ENCODE results near the gene SAMD8. TPM values are rescaled to one million over a fixed set of nuclear protein-coding genes. Genes with fewer than 3 reads are reported as not detected.

The SAMD8 gene
- total and polyA plus RNA-seq, 7 donors, result 2.1 to 37.5 (median 25.0) TPM

- no peaks in the 10 kb centered on the region for H3K27me3 ChIP-seq
- H3K4me1 ChIP-seq, result no peaks in the 10 kb centered on the region
- intact Hi-C loops (cut with DNase I), result no loop called here
- 53 to 61% methylated on average over 2 of the region's 2 CpGs for WGBS, 2 donors
- no peaks in the 10 kb centered on the region for H3K9me3 ChIP-seq
- no peak for DNase-seq
- H3K27ac ChIP-seq, result no peak overlapping the region
- no peaks in the 10 kb centered on the region for H3K36me3 ChIP-seq
- TF ChIP-seq POLR2AphosphoS5 (IDR thresholded peaks at IDR 0.05) (no peak), POLR2A (IDR thresholded peaks at IDR 0.05) (no peak)
- no peak overlapping the region for H3K4me3 ChIP-seq
Measured at GRCh38 chr10:75074711-75075445, 36.6 kb upstream of the SAMD8 start.

- TF ChIP-seq POLR2A (IDR thresholded peaks at IDR 0.05), result no peak
- no peak for TF ChIP-seq CTCF (IDR thresholded peaks at IDR 0.05)
- TF ChIP-seq EP300 (IDR thresholded peaks at IDR 0.05), result no peak
- TF ChIP-seq POLR2AphosphoS5 (IDR thresholded peaks at IDR 0.05), result no peak
- Histone ChIP-seq H3K4me1 (no peaks in the 10 kb centered on the region), H3K9me3 (peaks cover 0 to 2% (median 0%) of the 10 kb centered on the region in 4 donors), H3K4me3 (no peak overlapping the region), H3K36me3 (no peaks in the 10 kb centered on the region), H3K27ac (no peak overlapping the region), H3K27me3 (no peaks in the 10 kb centered on the region)
- 90 to 93% methylated on average over 6 of the region's 6 CpGs for WGBS, 2 donors
- DNase-seq, result no peak
- intact Hi-C loops (cut with DNase I), result no loop called here
Measured at GRCh38 chr10:75076348-75076747, 35.1 kb upstream of the SAMD8 start.

- intact Hi-C loops (cut with DNase I), result no loop called here
- H3K27me3 ChIP-seq, result no peaks in the 10 kb centered on the region
Measured at GRCh38 chr10:75079436-75080083, 31.9 kb upstream of the SAMD8 start.

GRCh38 chr10:75080554-75080953, 30.9 kb upstream of the SAMD8 start:
- peaks cover 0 to 7% (median 0%) of the 10 kb centered on the region in 4 donors for H3K9me3 ChIP-seq

More at GRCh38 chr10:75079436-75080083, 31.9 kb upstream of the SAMD8 start:
- Histone ChIP-seq H3K27ac (no peak overlapping the region), H3K9me3 (peaks cover 0 to 7% (median 0%) of the 10 kb centered on the region in 4 donors), H3K4me3 (no peak overlapping the region), H3K4me1 (no peaks in the 10 kb centered on the region), H3K36me3 (no peaks in the 10 kb centered on the region)
- DNase-seq, result no peak
- WGBS, 2 donors, result 82 to 89% methylated on average over 9 of the region's 9 CpGs
- TF ChIP-seq POLR2AphosphoS5 (IDR thresholded peaks at IDR 0.05), result no peak
- TF ChIP-seq CTCF (IDR thresholded peaks at IDR 0.05), result no peak
- TF ChIP-seq POLR2A (IDR thresholded peaks at IDR 0.05), result no peak
- TF ChIP-seq EP300 (IDR thresholded peaks at IDR 0.05), result no peak

GRCh38 chr10:75081379-75081778, 30.1 kb upstream of the SAMD8 start:
- DNase-seq, result no peak
- 95 to 97% methylated on average over 5 of the region's 5 CpGs for WGBS, 2 donors
- Histone ChIP-seq H3K27ac (no peak overlapping the region), H3K4me3 (no peak overlapping the region), H3K9me3 (peaks cover 0 to 7% (median 0%) of the 10 kb centered on the region in 4 donors), H3K4me1 (no peaks in the 10 kb centered on the region), H3K27me3 (no peaks in the 10 kb centered on the region), H3K36me3 (no peaks in the 10 kb centered on the region)
- TF ChIP-seq POLR2AphosphoS5 (IDR thresholded peaks at IDR 0.05) (no peak), CTCF (IDR thresholded peaks at IDR 0.05) (no peak), EP300 (IDR thresholded peaks at IDR 0.05) (no peak), POLR2A (IDR thresholded peaks at IDR 0.05) (no peak)
- intact Hi-C loops (cut with DNase I), result no loop called here

More at GRCh38 chr10:75080554-75080953, 30.9 kb upstream of the SAMD8 start:
- H3K4me3 ChIP-seq, result no peak overlapping the region
- DNase-seq, result no peak
- H3K27ac ChIP-seq, result no peak overlapping the region
- no peaks in the 10 kb centered on the region for H3K27me3 ChIP-seq
- H3K36me3 ChIP-seq, result no peaks in the 10 kb centered on the region
- 95 to 97% methylated on average over 4 of the region's 4 CpGs for WGBS, 2 donors
- intact Hi-C loops (cut with DNase I), result no loop called here
- no peaks in the 10 kb centered on the region for H3K4me1 ChIP-seq
- no peak for TF ChIP-seq POLR2A (IDR thresholded peaks at IDR 0.05)

Data from sigmoid colon (tissue), 7 donors.